LNCaP clone FGC (cell line): Measurements from ENCODE around the gene TTC39A.
A peak's percentile ranks its signal among the peaks of the same experiment; 100 is the strongest.

Experiments
- DNase-seq: peaks from one replicate; pipeline ENCODE4 v3.0.0-alpha.2; 2011; ENCODE audit warnings: low read depth
- H3K4me3 ChIP-seq: 2 replicates; pipeline ENCODE4 v1.5.1; 2011; ENCODE audit warnings: mild to moderate bottlenecking, low read depth, low read length, control low read depth
- CTCF ChIP-seq: IDR thresholded peaks from 2 replicates; pipeline ENCODE4 v1.5.1; 2012; ENCODE audit warnings: mild to moderate bottlenecking; ENCODE audit not compliant: control insufficient read depth, insufficient read depth; ENCODE audit errors: extremely low read depth

Gene TTC39A

DNA sequence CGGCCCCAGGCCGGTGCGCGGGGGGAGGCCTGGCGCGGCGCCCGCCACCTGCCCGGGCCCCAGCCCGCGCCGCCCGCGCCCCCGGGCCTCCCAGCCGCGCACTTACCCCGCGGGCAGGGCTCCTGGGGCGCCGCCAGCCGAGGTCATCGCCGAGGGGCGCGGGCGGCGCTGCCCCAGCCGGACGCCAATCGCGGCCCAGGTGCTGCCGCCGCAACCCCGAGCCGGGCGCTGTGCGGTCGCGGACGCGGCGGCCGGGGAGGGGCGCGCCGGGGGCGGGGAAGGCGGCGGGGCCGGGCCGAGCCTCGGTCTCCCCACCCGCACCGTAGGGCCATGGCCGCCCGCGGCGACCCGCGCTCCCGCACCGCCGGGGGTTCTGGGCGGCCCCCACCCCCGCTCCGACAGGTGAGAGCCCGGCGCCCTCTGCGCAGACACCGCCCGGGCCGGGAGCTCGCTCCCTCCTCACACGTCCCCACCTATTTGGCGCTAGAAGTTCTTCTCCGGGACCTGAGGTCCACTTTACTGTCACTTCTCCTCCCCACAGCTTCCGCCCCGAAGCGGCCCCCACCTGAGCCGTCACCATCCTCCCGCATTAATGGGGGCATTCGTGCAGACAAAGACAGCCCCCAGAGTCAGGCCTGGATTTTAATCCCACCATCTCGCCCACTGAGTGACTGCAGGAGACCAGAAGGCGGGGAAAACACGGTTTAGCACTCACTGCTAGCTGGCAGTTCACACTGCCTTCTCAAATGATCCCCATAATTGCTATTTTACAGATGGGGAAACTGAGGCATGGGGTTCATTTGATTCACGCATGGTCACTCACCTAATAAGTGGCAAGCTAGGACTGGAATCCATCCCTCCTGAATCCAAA lies at the start of gene TTC39A:
TSS of gene TTC39A (minus strand) at position 232 of the 871 bp plus-strand sequence. CDS start at position 147, 85 bp downstream.
- no peak for DNase-seq
- TF ChIP-seq CTCF: no peak
- H3K4me3 ChIP-seq: peak within 1 kb of the TSS; percentile 52

DNA sequence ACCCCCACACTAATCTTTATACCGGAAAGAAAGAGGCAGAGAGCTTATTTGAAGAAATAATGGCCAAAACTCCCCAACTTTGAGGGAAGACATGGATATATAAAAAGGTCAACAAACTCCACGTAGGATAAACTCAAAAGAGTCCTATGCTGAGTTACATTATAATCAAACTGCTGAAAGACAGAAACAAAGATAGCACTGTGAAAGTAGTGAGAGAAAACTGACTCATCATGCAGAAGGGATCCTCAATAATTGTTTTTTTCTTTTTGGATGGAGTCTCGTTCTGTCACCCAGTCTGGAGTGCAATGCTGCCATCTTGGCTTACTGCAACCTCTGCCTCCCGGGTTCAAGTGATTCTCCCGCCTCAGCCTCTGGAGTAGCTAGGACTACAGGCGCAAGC lies 48.5 kb upstream of the TTC39A start:
- TF ChIP-seq CTCF: no peak

GRCh38 chr1:51373898-51374297 lies 43.5 kb upstream of the TTC39A start:
- TF ChIP-seq CTCF: no peak
- no peak for DNase-seq
- H3K4me3 ChIP-seq: no peak overlapping the region

More for the DNA sequence above, 48.5 kb upstream of the TTC39A start:
- no peak for DNase-seq
- H3K4me3 ChIP-seq: no peak overlapping the region

GRCh38 chr1:51372561-51372960 lies 42.2 kb upstream of the TTC39A start:
- no peak for DNase-seq
- no peak overlapping the region for H3K4me3 ChIP-seq
- TF ChIP-seq CTCF: no peak

- H3K4me3 ChIP-seq: no peak overlapping the region
- TF ChIP-seq CTCF: no peak
- no peak for DNase-seq
Observed at GRCh38 chr1:51369171-51369570, 38.8 kb upstream of the TTC39A start.

GRCh38 chr1:51365774-51366173 lies 35.4 kb upstream of the TTC39A start:
- no peak for DNase-seq
- no peak overlapping the region for H3K4me3 ChIP-seq
- TF ChIP-seq CTCF: no peak
